Mucosa of rectum (tissue), 2 donors: ENCODE measurements around the gene FBXO38.
"Not testable (repeated sequence)": the region's sequence is repeated elsewhere in the genome, so short reads cannot be mapped to it uniquely, and the experiment has no call there.

Experiments
- H3K27ac ChIP-seq, 2 donors: one replicate each; pipeline ENCODE4 v1.7.0; 2013; ENCODE audit warnings: inconsistent platforms in 2 of 2, low read depth in 2 of 2, low read length in 2 of 2
- H3K27me3 ChIP-seq, 2 donors: one replicate each; pipeline ENCODE4 v1.7.0; 2013; ENCODE audit warnings: low read length in 2 of 2; ENCODE audit not compliant: control insufficient read depth in 2 of 2, insufficient read depth in 2 of 2
- H3K36me3 ChIP-seq, 2 donors: one replicate each; pipeline ENCODE4 v1.7.0; 2013; ENCODE audit warnings: low read length in 2 of 2; ENCODE audit not compliant: control insufficient read depth in 2 of 2, insufficient read depth in 2 of 2
- H3K4me1 ChIP-seq, 2 donors: one replicate each; pipeline ENCODE4 v1.7.0; 2013; ENCODE audit warnings: low read length in 2 of 2, mild to moderate bottlenecking in 1 of 2; ENCODE audit not compliant: control insufficient read depth in 2 of 2, insufficient read depth in 2 of 2
- H3K4me3 ChIP-seq, 2 donors: one replicate each; pipeline ENCODE4 v1.7.0; 2013; ENCODE audit warnings: low read length in 2 of 2
- H3K9ac ChIP-seq, 2 donors: one replicate each; pipeline ENCODE4 v1.7.0; 2013; ENCODE audit warnings: low read length in 2 of 2, low read depth in 1 of 2, mild to moderate bottlenecking in 1 of 2
- H3K9me3 ChIP-seq, 2 donors: one replicate each; pipeline ENCODE4 v1.7.0; 2013; ENCODE audit warnings: low read length in 2 of 2; ENCODE audit not compliant: control insufficient read depth in 2 of 2
- donor health status: healthy.
- donor health status: Normal muscosa, but diverticular disease.

Gene FBXO38

DNA sequence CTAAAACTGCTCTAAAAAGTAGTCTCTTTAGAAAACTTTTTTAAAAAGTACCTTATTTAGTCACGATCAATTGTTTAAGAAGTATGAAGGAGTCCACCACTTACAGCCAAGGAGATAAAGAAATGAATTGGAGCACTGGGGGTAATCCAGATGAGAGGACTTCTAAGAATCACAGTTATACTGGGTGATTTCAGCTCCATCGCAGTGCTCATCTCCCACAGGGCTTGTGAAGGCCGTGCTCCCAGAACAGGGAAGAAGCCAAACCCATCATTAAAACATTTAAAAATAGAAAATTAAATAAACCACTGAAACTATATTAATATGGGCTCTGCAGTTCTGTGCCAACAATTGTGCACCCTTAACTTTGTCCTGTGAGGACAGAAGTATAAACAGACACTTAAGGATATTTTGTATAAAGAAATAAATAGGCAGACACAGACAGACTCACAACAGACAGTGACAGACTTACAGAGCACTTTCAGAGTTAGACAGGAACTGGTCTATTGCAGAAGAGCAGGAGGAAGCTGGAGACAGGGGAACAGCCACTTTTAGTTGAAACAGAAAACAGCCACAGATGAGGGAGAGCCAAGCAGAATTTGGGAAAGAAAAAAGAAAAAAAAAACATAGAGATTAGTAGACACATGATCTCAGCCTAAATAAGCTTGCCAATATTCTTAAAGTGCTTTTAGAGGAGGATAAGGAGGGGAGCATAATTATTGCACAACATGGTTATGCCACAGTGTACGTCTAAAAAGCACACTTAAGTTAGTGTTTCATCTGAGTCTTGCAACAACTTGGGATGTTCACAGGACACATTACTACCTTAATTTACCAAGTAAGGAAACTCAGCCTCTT, 81.8 kb downstream of the FBXO38 start:
- Histone ChIP-seq H3K4me1 (peaks cover 0 to 2% of the 10 kb centered on the region in 2 donors), H3K9ac (no peak overlapping the region), H3K4me3 (no peak overlapping the region), H3K9me3 (no peaks in the 10 kb centered on the region), H3K36me3 (no peaks in the 10 kb centered on the region), H3K27ac (no peak overlapping the region), H3K27me3 (no peaks in the 10 kb centered on the region)

DNA sequence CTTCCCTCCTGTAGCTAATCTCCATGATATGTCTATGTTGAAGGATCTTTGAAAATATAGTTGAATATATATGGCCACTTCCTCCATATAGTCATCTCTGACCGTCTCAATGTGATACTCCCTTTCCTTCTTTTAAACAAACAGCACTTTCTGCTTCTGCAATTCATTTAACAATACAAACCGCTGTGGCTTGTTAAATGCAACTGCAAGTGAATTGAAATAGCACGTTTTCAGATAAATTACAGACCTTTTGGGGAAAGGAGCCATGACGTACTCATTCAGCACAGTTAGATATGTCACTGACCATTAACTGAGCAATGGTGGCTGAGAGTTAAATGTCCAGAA, 82.5 kb downstream of the FBXO38 start:
- Histone ChIP-seq H3K4me3 (no peak overlapping the region), H3K27ac (no peak overlapping the region), H3K36me3 (no peaks in the 10 kb centered on the region), H3K9me3 (no peaks in the 10 kb centered on the region), H3K9ac (no peak overlapping the region), H3K4me1 (peaks cover 0 to 2% of the 10 kb centered on the region in 2 donors), H3K27me3 (no peaks in the 10 kb centered on the region)

DNA sequence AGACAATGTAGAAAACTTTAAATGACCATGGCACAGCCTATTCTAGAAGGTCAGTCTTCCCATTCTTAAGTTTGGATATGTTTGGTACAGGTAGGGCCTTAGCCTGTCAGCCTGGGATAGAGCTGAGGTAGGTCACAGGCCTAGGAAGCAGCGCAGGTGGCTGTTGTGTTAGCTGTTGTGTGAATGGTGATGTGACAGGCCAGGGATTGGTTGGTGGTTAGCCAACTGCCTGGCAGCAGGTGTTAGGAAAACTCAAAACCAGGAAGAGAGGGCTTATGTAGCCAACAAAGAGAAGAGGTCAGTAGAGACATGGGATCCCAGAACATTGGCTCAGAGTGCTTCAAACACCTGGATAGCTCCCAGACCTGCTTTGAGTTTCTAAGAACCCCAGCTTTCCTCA, 84.2 kb downstream of the FBXO38 start:
- H3K4me1 ChIP-seq, result peaks cover 0 to 2% of the 10 kb centered on the region in 2 donors
- H3K4me3 ChIP-seq, result no peak overlapping the region
- H3K9ac ChIP-seq, result no peak overlapping the region
- H3K36me3 ChIP-seq, result no peaks in the 10 kb centered on the region
- H3K27ac ChIP-seq, result no peak overlapping the region
- no peaks in the 10 kb centered on the region for H3K27me3 ChIP-seq
- no peaks in the 10 kb centered on the region for H3K9me3 ChIP-seq

DNA sequence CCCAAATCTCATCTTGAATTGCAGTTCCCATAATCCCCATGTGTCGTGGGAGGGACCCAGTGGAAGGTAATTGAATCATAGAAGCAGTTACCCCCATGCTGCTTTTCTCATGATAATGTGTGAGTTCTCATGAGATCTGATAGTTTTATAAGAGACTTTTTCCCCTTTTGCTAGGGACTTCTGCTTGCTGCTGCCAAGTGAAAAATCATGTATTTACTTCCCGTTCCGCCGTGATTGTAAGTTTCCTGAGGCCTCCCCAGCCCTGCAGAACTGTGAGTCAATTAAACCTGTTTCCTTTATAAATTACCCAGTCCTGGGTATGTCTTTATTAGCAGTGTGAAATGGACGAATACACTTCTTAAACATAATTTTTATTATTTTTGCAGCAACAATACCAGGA, 85.0 kb downstream of the FBXO38 start:
- H3K27me3 ChIP-seq, H3K9ac ChIP-seq, H3K36me3 ChIP-seq, H3K4me3 ChIP-seq, H3K4me1 ChIP-seq, H3K27ac ChIP-seq, H3K9me3 ChIP-seq: not testable (repeated sequence)

DNA sequence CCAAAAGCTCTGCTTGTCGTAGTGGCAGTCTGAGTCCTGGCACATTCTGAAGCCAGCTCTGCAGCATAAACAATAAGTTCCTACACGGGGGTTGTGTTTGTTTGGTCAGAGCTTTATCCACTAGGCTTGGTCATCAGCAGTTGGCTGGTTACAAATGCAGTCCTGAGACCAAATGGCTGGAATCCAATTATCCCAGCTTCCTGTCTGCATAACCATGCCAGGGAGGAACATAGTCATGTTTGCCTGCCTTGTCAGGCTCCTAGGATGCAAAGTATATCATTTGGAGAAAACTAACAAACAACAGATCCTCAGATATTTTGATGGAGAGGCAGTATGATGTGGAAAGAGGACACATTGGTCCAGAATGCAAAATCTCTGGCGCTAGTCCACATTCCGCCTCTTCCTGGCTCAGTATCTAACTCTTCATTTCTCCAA, 85.8 kb downstream of the FBXO38 start:
- Histone ChIP-seq H3K4me3 (no peak overlapping the region), H3K27ac (no peak overlapping the region), H3K9ac (no peak overlapping the region), H3K4me1 (peaks cover 0 to 2% of the 10 kb centered on the region in 2 donors), H3K36me3 (no peaks in the 10 kb centered on the region), H3K9me3 (no peaks in the 10 kb centered on the region), H3K27me3 (no peaks in the 10 kb centered on the region)

DNA sequence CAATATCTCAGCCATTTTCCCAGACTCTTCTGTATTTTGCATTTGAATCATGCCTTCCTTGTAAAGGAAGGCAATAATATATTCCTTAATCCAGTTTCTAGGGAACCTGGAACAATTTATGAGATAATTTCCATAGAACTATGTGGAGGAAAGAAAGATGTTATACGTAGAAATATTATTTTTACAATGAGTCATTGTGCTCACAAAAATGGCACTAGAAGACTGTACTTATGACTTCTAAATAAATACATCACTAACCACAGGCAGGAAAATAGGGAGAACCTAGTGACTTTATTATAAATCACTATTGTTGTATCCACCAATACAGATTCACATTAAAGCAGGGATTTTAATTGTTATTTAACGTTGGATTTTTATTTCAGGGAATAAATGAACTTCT, 87.6 kb downstream of the FBXO38 start:
- Histone ChIP-seq H3K36me3 (no peaks in the 10 kb centered on the region), H3K27me3 (no peaks in the 10 kb centered on the region)

DNA sequence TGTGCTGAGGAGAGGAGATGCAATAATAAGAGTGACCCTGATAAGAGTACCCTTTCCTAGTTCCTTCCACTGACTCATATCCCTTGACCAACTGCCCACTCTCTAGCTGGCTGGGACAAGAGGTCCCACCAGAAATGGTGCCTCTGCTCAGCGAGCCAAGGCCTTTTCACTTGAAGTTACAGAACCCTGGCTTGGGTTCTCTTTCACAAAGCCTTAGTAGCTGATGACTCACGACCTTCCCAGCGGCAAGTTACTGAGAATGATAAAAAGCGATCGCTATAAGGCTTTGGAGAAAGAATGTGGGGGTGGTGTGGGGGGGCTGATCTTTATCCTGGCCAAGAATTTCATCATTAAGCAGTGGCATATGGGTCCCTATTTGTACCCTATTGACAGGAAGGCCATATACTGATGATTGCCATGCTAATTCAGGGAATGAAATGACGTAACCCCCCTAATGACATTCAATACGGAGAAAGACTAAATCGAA, 90.3 kb downstream of the FBXO38 start:
- Histone ChIP-seq H3K27me3 (no peaks in the 10 kb centered on the region), H3K36me3 (no peaks in the 10 kb centered on the region), H3K9ac (no peak overlapping the region), H3K4me1 (peaks cover 0 to 2% of the 10 kb centered on the region in 2 donors), H3K9me3 (no peaks in the 10 kb centered on the region), H3K27ac (no peak overlapping the region), H3K4me3 (no peak overlapping the region)

More for the DNA sequence above, 87.6 kb downstream of the FBXO38 start:
- Histone ChIP-seq H3K9me3 (no peaks in the 10 kb centered on the region), H3K4me1 (peaks cover 0 to 2% of the 10 kb centered on the region in 2 donors), H3K9ac (no peak overlapping the region), H3K4me3 (no peak overlapping the region), H3K27ac (no peak overlapping the region)

DNA sequence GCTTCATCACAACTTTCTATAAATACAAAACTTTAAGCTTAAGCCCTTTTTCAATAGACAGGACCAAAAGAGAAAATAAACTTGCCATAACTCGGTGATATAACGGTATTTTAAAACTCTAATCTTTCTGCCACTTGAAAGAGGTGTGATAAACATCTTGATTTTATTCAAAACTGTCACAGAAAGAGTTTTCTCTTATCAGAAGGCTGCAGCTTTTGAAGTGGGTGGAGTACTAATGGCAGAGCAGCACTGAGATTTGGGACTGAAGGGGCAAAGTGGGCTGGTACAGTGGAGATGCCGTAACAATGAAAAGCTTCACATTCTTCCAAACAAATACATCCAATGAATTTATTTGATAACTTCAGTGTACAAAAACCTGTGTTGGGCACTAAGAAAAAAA, 92.5 kb downstream of the FBXO38 start:
- H3K9me3 ChIP-seq, result no peaks in the 10 kb centered on the region
- no peak overlapping the region for H3K27ac ChIP-seq
- no peak overlapping the region for H3K4me3 ChIP-seq
- no peaks in the 10 kb centered on the region for H3K36me3 ChIP-seq
- H3K4me1 ChIP-seq, result no peaks in the 10 kb centered on the region
- no peak overlapping the region for H3K9ac ChIP-seq
- H3K27me3 ChIP-seq, result no peaks in the 10 kb centered on the region

DNA sequence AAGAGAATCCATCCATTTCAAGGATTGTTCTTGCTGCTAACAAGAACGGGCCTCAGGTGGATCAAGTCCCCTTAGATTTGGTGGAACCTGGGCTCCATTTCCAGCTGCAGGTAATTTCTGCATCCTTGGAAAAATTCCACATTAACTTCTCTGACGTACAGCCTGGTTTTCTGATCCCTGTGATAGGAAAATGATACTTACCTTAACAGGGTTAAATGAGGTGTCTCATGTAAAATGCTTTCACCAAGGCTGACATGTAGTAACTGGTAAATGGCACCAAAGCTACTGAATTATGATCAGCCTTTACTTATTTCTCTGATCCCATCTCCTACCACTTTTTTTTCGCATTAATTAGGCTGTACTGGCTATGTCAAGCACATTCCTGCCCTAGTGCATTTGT, 93.7 kb downstream of the FBXO38 start:
- Histone ChIP-seq H3K9me3 (no peaks in the 10 kb centered on the region), H3K9ac (no peak overlapping the region), H3K4me1 (no peaks in the 10 kb centered on the region), H3K36me3 (no peaks in the 10 kb centered on the region), H3K4me3 (no peak overlapping the region), H3K27me3 (no peaks in the 10 kb centered on the region), H3K27ac (no peak overlapping the region)

DNA sequence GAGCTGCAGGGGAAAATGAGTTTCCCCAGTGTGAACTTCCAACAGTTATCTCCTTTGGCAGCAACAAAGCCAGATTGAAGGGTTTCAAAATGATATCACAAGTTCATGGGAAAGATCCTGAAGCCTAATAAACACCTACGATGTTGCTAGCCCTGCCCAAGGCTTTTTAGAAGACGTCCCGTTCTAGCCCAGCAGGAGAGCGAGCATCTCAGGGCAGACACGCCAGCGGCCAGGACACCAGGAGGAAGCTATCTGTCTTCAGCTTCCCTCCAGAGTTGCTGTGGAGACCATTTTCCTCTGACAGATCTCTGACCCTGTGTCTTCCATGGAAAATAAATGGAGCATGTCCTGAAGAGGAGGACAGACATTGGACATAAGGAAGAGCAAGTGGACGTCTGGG, 98.4 kb downstream of the FBXO38 start:
- Histone ChIP-seq H3K36me3 (no peaks in the 10 kb centered on the region), H3K9ac (no peak overlapping the region), H3K4me1 (no peaks in the 10 kb centered on the region), H3K4me3 (no peak overlapping the region), H3K9me3 (no peaks in the 10 kb centered on the region), H3K27me3 (no peaks in the 10 kb centered on the region), H3K27ac (no peak overlapping the region)
